HL-60 (cell line): ENCODE data around the gene SLC22A5.

Source experiments
- DNase-seq, 2 experiments: peaks; one replicate each; pipeline ENCODE4 v3.0.0-alpha.2; 2010 to 2020; ENCODE audit warnings: low read depth in 1 of 2, low spot score in 1 of 2
- H3K27ac ChIP-seq: fragments of 250-450 bp; sonication (Bioruptor Pico); replicated peaks from 2 replicates; pipeline ENCODE4 v1.5.1; 2020; ENCODE audit warnings: mild to moderate bottlenecking, moderate library complexity
- H3K27me3 ChIP-seq: fragments of 250-450 bp; sonication (Bioruptor Pico); 2 replicates; pipeline ENCODE4 v1.5.1; 2021; ENCODE audit warnings: mild to moderate bottlenecking, moderate library complexity; ENCODE audit not compliant: insufficient read depth, poor library complexity, severe bottlenecking
- H3K4me3 ChIP-seq: replicated peaks from 2 replicates; pipeline ENCODE4 v1.5.1; 2011; ENCODE audit warnings: mild to moderate bottlenecking, control low read depth, low read length; ENCODE audit not compliant: insufficient read depth
- CTCF ChIP-seq: IDR thresholded peaks from one replicate; pipeline ENCODE4 v1.5.1; 2011; ENCODE audit warnings: low read length, control low read depth, inconsistent platforms; ENCODE audit not compliant: insufficient read depth
- GABPA ChIP-seq: IDR thresholded peaks from 2 replicates; pipeline ENCODE4 v1.6.1; 2012; ENCODE audit warnings: low read depth
- POLR2AphosphoS5 ChIP-seq: IDR thresholded peaks from 2 replicates; pipeline ENCODE4 v1.6.1; 2012; ENCODE audit warnings: low read depth
- REST ChIP-seq: IDR thresholded peaks from 2 replicates; pipeline ENCODE4 v1.6.1; 2012; ENCODE audit warnings: low read depth; ENCODE audit not compliant: insufficient replicate concordance
- SPI1 ChIP-seq: IDR thresholded peaks from 2 replicates; pipeline ENCODE4 v1.6.1; 2012; ENCODE audit warnings: low read depth, mild to moderate bottlenecking, borderline replicate concordance

The SLC22A5 gene

GRCh38 chr5:132339502-132339901 lies 30.0 kb upstream of the SLC22A5 start:
- Histone ChIP-seq H3K4me3 (no peak overlapping the region), H3K27ac (no peak overlapping the region), H3K27me3 (no peaks in the 10 kb centered on the region)
- no peak for DNase-seq
- TF ChIP-seq REST (no peak), POLR2AphosphoS5 (no peak), SPI1 (no peak), CTCF (no peak), GABPA (no peak)

- Histone ChIP-seq H3K27ac (no peak overlapping the region), H3K4me3 (no peak overlapping the region), H3K27me3 (no peaks in the 10 kb centered on the region)
- no peak for DNase-seq
- no peak for TF ChIP-seq REST
- no peak for TF ChIP-seq POLR2AphosphoS5
- no peak for TF ChIP-seq SPI1
- no peak for TF ChIP-seq CTCF
- TF ChIP-seq GABPA: no peak
Measured at GRCh38 chr5:132342291-132343180, 27.0 kb upstream of the SLC22A5 start.

GRCh38 chr5:132344775-132345514 lies 24.6 kb upstream of the SLC22A5 start:
- no peaks in the 10 kb centered on the region for H3K27me3 ChIP-seq
- H3K4me3 ChIP-seq: no peak overlapping the region
- no peak overlapping the region for H3K27ac ChIP-seq
- TF ChIP-seq SPI1 (no peak), GABPA (no peak), CTCF (no peak), POLR2AphosphoS5 (no peak), REST (no peak)
- DNase-seq: no peak
